ENCODE data around the gene ZFAND4. TPM values are rescaled to one million over a fixed set of nuclear protein-coding genes. Genes with fewer than 3 reads are reported as not detected.
"Not testable (repeated sequence)": the region's sequence is repeated elsewhere in the genome, so short reads cannot be mapped to it uniquely, and the experiment has no call there.

Gene ZFAND4
- 12.2 TPM for total RNA-seq

GRCh38 chr10:45672181-45673073 lies at the start of gene ZFAND4:
Gene ZFAND4, minus strand, starts transcription at chr10:45672772. Its CDS starts 9,047 bp downstream, at chr10:45663725.
- peak; percentile 88 for DNase-seq

- DNase-seq = not testable (repeated sequence)
Observed at GRCh38 chr10:45721503-45721902, 48.9 kb upstream of the ZFAND4 start.

- not testable (repeated sequence) for DNase-seq
Observed at GRCh38 chr10:45717642-45718041, 45.1 kb upstream of the ZFAND4 start.

- DNase-seq = not testable (repeated sequence)
Observed at GRCh38 chr10:45717053-45717452, 44.5 kb upstream of the ZFAND4 start.

DNA sequence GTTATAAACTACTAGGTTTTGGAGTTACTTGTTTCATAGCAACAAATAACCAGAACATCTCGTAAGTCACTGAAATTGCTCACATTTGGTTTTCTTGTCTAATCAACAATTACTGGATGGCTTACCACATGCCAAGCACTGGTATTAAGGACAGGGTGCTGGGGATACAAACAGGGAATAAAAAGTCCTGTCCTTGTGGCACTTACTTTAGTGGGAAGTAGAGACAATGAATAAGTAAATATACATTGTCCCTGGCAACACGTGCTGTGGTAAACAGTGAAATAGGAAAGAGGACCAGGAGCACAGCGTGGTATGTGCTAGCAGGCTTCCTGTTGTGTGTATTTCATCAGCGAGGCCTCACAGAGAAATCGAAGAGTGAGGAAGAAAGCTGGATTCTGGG lies 38.7 kb upstream of the ZFAND4 start:
- DNase-seq = not testable (repeated sequence)

- not testable (repeated sequence) for DNase-seq
Observed at GRCh38 chr10:45710200-45710796, 37.7 kb upstream of the ZFAND4 start.

DNA sequence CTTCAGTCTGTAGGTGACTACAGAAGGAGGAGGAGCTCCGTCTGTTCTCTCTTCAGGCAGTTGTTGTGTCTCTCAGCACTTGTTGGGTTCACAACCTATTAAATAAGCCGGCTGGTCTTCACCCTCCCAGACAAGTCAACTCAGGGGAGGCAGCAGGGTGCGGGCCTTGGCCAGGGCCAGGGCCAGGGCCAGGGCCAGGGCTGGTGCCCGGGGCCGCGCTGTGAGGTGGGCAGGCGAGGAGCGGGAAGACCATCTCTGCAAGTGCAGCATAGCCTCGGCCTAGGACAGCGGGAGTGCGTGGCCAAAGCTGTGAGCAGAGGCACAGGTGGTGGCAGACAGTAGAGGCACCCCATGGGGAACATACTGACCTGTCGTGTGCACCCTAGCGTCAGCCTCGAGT lies 5.9 kb upstream of the ZFAND4 start:
- not testable (repeated sequence) for DNase-seq

DNA sequence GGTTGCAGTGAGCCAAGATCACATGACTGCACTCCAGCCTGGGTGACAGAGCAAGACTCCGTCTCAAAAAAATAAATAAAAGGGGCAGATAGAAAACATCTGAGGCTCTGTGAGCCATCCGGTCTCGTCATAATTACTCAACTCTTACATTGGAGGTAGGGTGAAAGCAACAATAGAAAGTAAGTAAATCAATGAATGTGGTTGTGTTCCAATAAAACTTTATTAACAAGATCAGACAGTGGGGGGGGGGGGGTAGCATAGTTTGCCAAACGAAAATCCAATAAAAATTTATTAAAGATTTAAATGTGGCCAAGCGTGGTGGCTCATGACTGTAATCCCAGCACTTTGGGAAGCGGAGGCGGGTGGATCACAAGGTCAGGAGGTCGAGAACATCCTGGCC lies 2.8 kb upstream of the ZFAND4 start:
- DNase-seq = no peak

DNA sequence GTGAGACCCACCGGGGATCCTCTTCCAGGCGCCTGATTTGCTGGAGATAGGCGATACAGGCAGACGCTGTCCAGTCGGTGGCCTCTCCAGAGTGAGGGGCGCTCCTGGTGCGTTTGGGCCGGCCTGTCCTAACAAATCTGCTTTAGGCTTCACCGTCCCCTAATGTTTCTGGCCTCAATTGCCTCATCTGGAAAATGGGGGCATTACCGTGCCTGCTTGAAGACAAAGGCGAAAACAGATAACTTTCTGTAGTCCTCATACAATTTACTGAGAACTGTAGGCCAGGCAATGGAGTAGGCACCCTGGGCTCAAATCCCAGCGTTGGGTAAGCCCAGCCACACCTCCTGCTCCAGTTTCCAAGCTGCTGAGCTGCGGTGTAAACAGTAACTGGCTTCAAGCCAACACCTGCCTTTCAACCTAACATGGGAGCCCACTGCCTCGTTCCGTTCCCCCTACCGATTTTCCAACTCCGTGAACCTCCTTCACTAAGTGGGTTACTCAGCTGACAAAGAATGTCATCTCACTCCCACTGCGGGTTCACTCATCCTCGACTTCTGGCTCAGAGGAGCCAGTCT lies 589 bp upstream of the ZFAND4 start:
- no peak for DNase-seq

- not testable (repeated sequence) for DNase-seq
Observed at GRCh38 chr10:45671300-45671699, 1.3 kb downstream of the ZFAND4 start.

DNA sequence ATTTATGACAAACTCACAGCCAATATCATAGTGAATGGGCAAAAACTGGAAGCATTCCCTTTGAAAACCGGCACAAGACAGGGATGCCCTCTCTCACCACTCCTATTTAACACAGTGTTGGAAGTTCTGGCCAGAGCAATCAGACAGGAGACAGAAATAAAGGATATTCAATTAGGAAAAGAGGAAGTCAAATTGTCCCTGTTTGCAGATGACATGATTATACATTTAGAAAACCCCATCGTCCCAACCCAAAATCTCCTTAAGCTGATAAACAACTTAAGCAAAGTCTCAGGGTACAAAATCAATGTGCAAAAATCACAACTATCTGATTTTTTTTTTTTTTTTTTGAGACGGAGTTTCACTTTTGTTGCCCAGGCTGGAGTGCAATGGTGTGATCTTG lies 2.7 kb downstream of the ZFAND4 start:
- DNase-seq = not testable (repeated sequence)

DNA sequence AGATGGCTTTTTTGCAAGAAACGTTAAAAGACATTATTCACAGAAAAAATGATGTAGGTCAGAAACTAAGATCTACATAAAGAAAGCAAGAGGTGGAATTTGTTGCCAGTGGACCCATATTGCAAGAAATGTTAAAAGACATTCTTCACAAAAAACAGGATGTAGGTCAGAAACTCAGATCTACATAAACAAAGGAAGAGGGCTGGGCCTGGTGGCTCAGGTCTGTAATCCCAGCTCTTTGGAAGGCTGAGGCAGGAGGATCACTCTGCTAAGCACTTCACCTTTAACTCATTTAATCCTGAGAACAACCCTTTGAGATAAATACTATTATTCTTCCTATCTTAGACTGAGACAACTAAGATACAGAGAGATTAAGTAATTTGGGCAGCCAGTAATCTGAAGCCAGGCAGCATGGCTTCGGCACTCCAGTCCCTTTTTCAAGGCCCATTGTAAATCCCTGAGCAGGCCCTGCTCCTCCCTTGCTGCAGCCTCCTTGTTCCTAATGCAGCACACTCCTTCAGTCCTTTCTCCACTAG lies 11.6 kb downstream of the ZFAND4 start:
- DNase-seq = no peak

- no peak for DNase-seq
Observed at GRCh38 chr10:45657033-45657926, 15.3 kb downstream of the ZFAND4 start.

GRCh38 chr10:45655219-45655618 lies 17.4 kb downstream of the ZFAND4 start:
- DNase-seq = no peak

GRCh38 chr10:45654753-45655141 lies 17.8 kb downstream of the ZFAND4 start:
- DNase-seq = not testable (repeated sequence)

GRCh38 chr10:45653454-45653853 lies 19.1 kb downstream of the ZFAND4 start:
- DNase-seq = no peak

DNA sequence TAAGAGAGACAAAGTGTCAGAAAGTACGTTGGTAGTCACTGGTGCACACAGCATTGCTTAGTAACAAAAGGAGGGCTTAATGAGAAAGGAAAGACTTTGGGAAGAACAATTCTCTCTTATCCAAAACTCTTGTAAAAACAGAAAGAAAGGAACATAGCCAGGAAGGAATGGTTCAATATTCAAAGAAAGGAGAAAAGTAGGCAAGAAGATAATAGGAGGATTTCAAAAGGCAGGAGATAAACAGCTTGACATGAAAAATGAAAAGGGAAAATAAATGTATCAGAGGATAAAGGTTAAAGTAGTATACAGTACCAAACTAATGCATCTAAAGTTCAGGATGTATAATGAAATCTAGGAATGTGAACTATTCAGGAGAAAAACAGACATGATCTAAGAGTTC lies 20.1 kb downstream of the ZFAND4 start:
- no peak for DNase-seq

DNA sequence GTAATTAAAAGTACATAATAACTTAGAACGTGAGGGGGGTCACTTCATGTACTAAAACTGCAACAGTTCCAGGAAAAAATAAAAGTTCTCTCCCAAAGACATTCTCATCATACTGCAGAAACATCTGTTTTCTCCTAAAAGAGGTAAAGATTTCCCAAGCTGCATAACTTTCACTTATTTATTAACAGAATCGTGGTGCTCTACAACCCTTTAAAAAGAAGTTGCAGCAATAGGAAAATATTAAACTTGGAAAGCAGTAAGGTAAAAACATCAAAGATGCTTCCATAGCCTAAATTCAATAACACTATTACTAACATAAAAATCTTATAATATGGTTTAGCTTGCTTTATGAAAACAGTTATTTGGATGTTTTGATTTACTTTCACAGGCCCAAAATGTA lies 23.3 kb downstream of the ZFAND4 start:
- no peak for DNase-seq

GRCh38 chr10:45647118-45647517 lies 25.5 kb downstream of the ZFAND4 start:
- DNase-seq = no peak

DNA sequence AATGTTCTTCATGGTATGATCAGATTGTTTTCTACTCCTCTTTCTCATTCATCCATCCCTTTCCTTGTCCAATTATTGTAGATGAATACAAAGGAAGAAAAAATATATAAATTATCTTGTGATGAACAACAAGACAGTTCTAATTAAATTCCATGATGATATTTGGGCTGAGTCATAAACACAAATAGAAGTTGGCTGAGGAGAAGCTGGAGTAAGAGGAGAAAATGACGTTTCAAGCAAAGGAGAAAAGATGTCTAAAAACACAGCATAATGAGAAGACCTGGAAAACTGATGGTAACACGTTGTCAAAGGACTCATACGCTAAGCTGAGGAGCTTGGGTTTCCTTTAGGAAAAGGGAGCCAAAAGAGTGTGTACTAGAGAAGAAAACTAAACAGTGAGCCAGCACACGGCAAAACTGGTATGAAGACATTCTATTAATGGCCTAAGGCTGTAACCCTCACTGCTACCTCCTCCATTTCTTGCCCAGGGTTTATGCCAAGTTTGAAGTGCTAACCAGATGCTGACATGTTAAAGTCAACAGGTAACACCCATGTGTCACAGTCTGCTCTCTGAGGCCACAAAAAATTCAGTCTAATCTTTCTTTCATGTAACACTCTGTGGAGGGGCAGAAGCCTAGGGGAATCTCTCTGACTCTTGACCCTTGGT lies 26.1 kb downstream of the ZFAND4 start:
- no peak for DNase-seq

DNA sequence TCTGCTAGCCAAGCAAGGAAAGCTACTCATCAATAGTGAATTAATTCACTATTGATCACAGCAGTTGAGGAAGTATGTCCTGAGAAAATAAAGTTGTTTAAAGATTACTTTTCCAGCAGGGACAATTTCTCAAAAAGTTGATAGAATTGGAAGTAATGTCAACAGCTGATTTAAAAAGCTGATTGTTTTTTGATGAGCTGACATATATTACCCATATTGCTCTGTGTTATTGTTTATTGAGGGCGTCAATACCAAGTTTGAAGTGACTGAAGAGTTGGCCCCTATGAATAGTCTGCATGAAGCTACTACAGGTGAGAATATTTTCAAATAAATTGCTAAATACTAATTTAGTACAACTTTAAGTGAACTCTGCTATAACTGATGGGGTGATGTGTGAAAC lies 28.0 kb downstream of the ZFAND4 start:
- DNase-seq = no peak

All from occipital lobe (tissue), 2 donors.